Measurements from ENCODE around the gene CCDC63. TPM values are rescaled to one million over a fixed set of nuclear protein-coding genes. Genes with fewer than 3 reads are reported as not detected.

CCDC63 gene
- total and polyA plus RNA-seq, 9 of the 15 experiments (the other 6 are each of a cell fraction or from before 2014, with no cell fraction given), result not detected

- intact Hi-C loops (cut with micrococcal nuclease), result no loop called here
- BruUV-seq (replicated peaks), result no TSS peak
- POLR2A ChIA-PET, result interaction anchor here (0.6 kb wide), 1 partner anchor 307 kb away, joined by 3 read pairs; no protein-coding TSS in a partner anchor
- H3K36me3 ChIP-seq (ENCODE audit: control insufficient read depth, insufficient read depth, low read length), result no peaks in the 10 kb centered on the region
- peaks cover 5 to 13% of the 10 kb centered on the region in 2 experiments; a peak in 4 of 5 replicates for H3K27me3 ChIP-seq (ENCODE audit: control insufficient read depth in 2 of 2, insufficient read depth in 2 of 2, low read length in 2 of 2)
- in situ Hi-C loops (cut with MboI), result no loop called here
- H3K4me3 ChIP-seq, result no peak overlapping the region
- no peak overlapping the region for H3K9ac ChIP-seq (ENCODE audit: insufficient read depth in 1 of 2, low read depth in 2 of 2, low read length in 2 of 2)
- 12% methylated on average over 7 of the region's 7 CpGs for WGBS (ENCODE audit: insufficient coverage, low coverage, missing lambda C conversion rate)
- CTCF ChIA-PET (ENCODE audit: low intra/inter-chr PET ratio), result no interaction called here
- H3K4me2 ChIP-seq (ENCODE audit: insufficient read depth, low read length), result no peak overlapping the region; the same call in 1 of the 2 replicates
- H3K4me1 ChIP-seq (replicated peaks in 1 of 2; ENCODE audit: control insufficient read depth in 2 of 2, insufficient read depth in 2 of 2, low read length in 2 of 2), result no peaks in the 10 kb centered on the region
- DNase-seq (ENCODE audit: extremely low read depth in 1 of 4, low spot score in 3 of 4) (peak in 1 of 4 experiments; percentile 11), ATAC-seq (peak; percentile 72), FAIRE-seq (no peak)
- no peaks in the 10 kb centered on the region for H3K79me2 ChIP-seq (ENCODE audit: control insufficient read depth, insufficient read depth, low read length)
- no peaks in the 10 kb centered on the region for H3K9me1 ChIP-seq (ENCODE audit: control insufficient read depth, insufficient read depth, low read length)
- no peaks in the 10 kb centered on the region for H4K20me1 ChIP-seq (replicated peaks; ENCODE audit: control insufficient read depth, insufficient read depth, low read length)
- H3K9me3 ChIP-seq (replicated peaks; ENCODE audit: control insufficient read depth, insufficient read depth, low read depth, low read length), result peaks cover 3% of the 10 kb centered on the region
- peak overlapping the region; percentile 22; the same call in 1 of the 2 replicates for H2AFZ ChIP-seq (ENCODE audit: low read depth, low read length)
- H3K27ac ChIP-seq (ENCODE audit: extremely low read depth, low read depth, low read length), result no peak overlapping the region
- no peak for TF ChIP-seq MCM2 (IDR thresholded peaks at IDR 0.05; ENCODE audit: low read depth)
- no peak for TF ChIP-seq E2F8 (IDR thresholded peaks at IDR 0.05; ENCODE audit: low read depth, partially characterized antibody)
- TF ChIP-seq SMAD2 (IDR thresholded peaks at IDR 0.05; ENCODE audit: low read depth, low read length), result no peak
- TF ChIP-seq KDM2B (CRISPR knock-in tag; IDR thresholded peaks at IDR 0.05), result no peak
- peak; percentile 71 for TF ChIP-seq USF1 (CRISPR knock-in tag; IDR thresholded peaks at IDR 0.05)
- TF ChIP-seq SUPT5H (IDR thresholded peaks at IDR 0.05), result no peak
- no peak for TF ChIP-seq YY1 (IDR thresholded peaks at IDR 0.05; ENCODE audit: borderline replicate concordance in 1 of 3, control insufficient read depth in 1 of 3, extremely low read depth in 1 of 3, insufficient read depth in 3 of 3, insufficient read length in 1 of 3, insufficient replicate concordance in 2 of 3, low read depth in 1 of 3, low read length in 2 of 3)
- no peak for TF ChIP-seq ARHGAP35 (IDR thresholded peaks at IDR 0.05; ENCODE audit: partially characterized antibody)
- TF ChIP-seq EP300 (IDR thresholded peaks at IDR 0.05; ENCODE audit: low read length), result no peak
- TF ChIP-seq PTRF (tag; IDR thresholded peaks at IDR 0.05), result no peak
- TF ChIP-seq ZNF644 (tag; IDR thresholded peaks at IDR 0.05; ENCODE audit: low read depth), result no peak
- TF ChIP-seq NFYB (IDR thresholded peaks at IDR 0.05; ENCODE audit: extremely low read depth, insufficient read length), result peak; percentile 79
- no peak for TF ChIP-seq ZBTB2 (IDR thresholded peaks at IDR 0.05)
- TF ChIP-seq SRSF7 (optimal IDR thresholded peaks at IDR 0.05; ENCODE audit: low read depth, low read length), result no peak
- TF ChIP-seq RHOXF2B (CRISPR knock-in tag; conservative IDR thresholded peaks at IDR 0.05), result no peak
- TF ChIP-seq L3MBTL2 (IDR thresholded peaks at IDR 0.05), result no peak
- no peak for TF ChIP-seq PRMT5 (CRISPR knock-in tag; IDR thresholded peaks at IDR 0.05)
- no peak for TF ChIP-seq ETV6 (IDR thresholded peaks at IDR 0.05; ENCODE audit: borderline replicate concordance in 1 of 2, low read depth in 2 of 2, low read length in 1 of 2)
- TF ChIP-seq ETV6 (CRISPR knock-in tag; IDR thresholded peaks at IDR 0.05; ENCODE audit: borderline replicate concordance), result no peak
- no peak for TF ChIP-seq HDAC3 (IDR thresholded peaks at IDR 0.05; ENCODE audit: borderline replicate concordance, partially characterized antibody)
These were observed 39.1 kb upstream of the CCDC63 start for GRCh38 chr12:110807640-110808039.

Measured in K562 (cell line).